ENCODE results near the gene AGAP1.

AGAP1 gene

DNA sequence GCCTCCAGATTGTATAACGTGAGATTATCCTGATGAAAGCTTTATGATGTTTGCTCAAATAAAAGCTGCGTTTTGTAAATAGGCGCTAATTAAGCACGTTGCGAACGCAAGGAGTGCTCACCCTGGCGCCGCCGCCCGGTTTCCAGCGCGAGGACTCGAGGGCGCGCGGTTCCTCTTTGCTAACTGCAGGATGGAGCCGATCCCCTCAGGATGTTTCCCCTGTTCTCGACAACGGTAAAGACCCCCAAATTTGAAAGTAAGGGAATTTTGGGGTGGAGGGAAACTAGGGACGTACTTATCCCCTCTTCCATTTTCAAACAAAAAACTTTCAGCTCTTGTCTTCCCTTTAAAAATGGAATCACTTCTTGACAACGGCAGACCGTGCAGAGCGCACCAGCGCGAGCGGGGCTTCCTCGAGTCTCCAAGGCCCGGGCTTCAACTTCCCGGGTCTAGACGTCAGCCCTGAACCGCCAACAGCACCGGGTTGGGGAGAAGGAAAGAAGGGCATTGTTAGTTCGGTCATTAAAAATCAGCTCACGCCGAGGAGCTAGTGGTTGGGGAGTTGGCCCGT lies 675.4 kb downstream of the AGAP1 start:
- no peaks in the 10 kb centered on the region for H3K9me2 ChIP-seq (replicated peaks; ENCODE audit: control insufficient read depth, low read length)
- no peaks in the 10 kb centered on the region for H3K36me3 ChIP-seq (ENCODE audit: control insufficient read depth, low read length)
- H4K20me1 ChIP-seq (ENCODE audit: control insufficient read depth, insufficient read depth, low read depth, low read length) = no peaks in the 10 kb centered on the region
- no peaks in the 10 kb centered on the region for H3K4me1 ChIP-seq (ENCODE audit: control insufficient read depth, low read length)
- no peaks in the 10 kb centered on the region for H3F3A ChIP-seq (ENCODE audit: control insufficient read depth, insufficient read depth)
- H3K9me3 ChIP-seq (ENCODE audit: control insufficient read depth, insufficient read depth, low read length) = no peaks in the 10 kb centered on the region; the same call in 1 of the 2 replicates
- no peaks in the 10 kb centered on the region for H3K27me3 ChIP-seq (ENCODE audit: control insufficient read depth, low read length)
- H3K4me2 ChIP-seq (ENCODE audit: low read length) = no peak overlapping the region
- H3K27ac ChIP-seq (ENCODE audit: low read depth, low read length) = no peak overlapping the region
- no peaks in the 10 kb centered on the region for H3K79me2 ChIP-seq (ENCODE audit: control insufficient read depth, low read length)
- TF ChIP-seq, protein P1, sequence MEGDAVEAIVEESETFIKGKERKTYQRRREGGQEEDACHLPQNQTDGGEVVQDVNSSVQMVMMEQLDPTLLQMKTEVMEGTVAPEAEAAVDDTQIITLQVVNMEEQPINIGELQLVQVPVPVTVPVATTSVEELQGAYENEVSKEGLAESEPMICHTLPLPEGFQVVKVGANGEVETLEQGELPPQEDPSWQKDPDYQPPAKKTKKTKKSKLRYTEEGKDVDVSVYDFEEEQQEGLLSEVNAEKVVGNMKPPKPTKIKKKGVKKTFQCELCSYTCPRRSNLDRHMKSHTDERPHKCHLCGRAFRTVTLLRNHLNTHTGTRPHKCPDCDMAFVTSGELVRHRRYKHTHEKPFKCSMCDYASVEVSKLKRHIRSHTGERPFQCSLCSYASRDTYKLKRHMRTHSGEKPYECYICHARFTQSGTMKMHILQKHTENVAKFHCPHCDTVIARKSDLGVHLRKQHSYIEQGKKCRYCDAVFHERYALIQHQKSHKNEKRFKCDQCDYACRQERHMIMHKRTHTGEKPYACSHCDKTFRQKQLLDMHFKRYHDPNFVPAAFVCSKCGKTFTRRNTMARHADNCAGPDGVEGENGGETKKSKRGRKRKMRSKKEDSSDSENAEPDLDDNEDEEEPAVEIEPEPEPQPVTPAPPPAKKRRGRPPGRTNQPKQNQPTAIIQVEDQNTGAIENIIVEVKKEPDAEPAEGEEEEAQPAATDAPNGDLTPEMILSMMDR (IDR thresholded peaks at IDR 0.05; ENCODE audit: low read depth, low read length, poor library complexity, severe bottlenecking) = no peak
- no peak for TF ChIP-seq EZH2phosphoT487 (IDR thresholded peaks at IDR 0.05; ENCODE audit: borderline replicate concordance, low read length)
- no peak overlapping the region for H3K4me3 ChIP-seq (ENCODE audit: low read length)

DNA sequence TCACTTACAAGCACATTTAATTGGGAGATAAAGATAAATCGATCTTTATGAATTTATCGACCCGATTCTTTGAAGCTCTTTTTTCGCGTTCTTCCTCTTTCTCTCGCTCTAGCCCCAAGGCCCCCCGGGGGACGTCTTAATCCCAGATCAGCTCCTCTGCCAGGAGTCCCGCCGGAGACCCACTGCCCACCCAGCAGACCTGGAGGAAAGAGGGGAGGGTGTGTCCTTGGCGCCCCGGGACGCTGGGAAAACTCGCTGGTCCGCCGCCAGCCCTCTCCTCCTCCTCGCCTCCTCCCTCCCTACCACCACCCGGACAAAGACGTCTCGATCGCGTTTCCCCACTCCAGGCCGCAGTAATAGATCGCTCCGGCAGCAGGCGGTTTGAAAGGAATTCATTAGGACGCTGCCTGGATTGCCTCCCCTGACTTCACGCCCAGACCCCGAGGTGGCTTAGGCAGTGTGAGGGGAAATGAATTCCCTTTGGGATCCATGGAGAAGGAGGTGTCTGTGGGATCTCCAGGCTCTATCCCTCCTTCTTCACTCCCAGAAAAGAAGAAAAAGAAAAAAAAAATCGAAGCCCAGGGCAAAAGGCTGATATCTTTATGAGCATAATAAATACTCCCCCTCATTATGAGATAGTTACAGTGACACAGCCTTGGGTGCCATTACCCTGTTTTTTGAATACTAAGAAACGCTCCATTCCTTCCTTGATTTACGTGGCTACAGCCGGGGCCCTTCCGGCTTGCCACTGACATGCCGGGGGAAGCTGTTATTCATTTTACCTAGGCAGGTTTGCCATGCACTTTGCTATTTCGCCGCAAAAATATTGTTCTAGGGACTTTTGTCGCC lies 676.1 kb downstream of the AGAP1 start:
- no peaks in the 10 kb centered on the region for H3K79me2 ChIP-seq (ENCODE audit: control insufficient read depth, low read length)
- no peaks in the 10 kb centered on the region for H3K9me2 ChIP-seq (replicated peaks; ENCODE audit: control insufficient read depth, low read length)
- H3K9me3 ChIP-seq (ENCODE audit: control insufficient read depth, insufficient read depth, low read length) = no peaks in the 10 kb centered on the region; the same call in 1 of the 2 replicates
- H3K27me3 ChIP-seq (ENCODE audit: control insufficient read depth, low read length) = no peaks in the 10 kb centered on the region
- H3K4me2 ChIP-seq (ENCODE audit: low read length) = no peak overlapping the region
- TF ChIP-seq, protein P1 (IDR thresholded peaks at IDR 0.05; ENCODE audit: low read depth, low read length, poor library complexity, severe bottlenecking) = no peak
- no peak for TF ChIP-seq EZH2phosphoT487 (IDR thresholded peaks at IDR 0.05; ENCODE audit: borderline replicate concordance, low read length)
- H3K36me3 ChIP-seq (ENCODE audit: control insufficient read depth, low read length) = no peaks in the 10 kb centered on the region
- H3K4me3 ChIP-seq (ENCODE audit: low read length) = no peak overlapping the region
- no peak overlapping the region for H3K27ac ChIP-seq (ENCODE audit: low read depth, low read length)
- H4K20me1 ChIP-seq (ENCODE audit: control insufficient read depth, insufficient read depth, low read depth, low read length) = no peaks in the 10 kb centered on the region
- H3F3A ChIP-seq (ENCODE audit: control insufficient read depth, insufficient read depth) = no peaks in the 10 kb centered on the region
- H3K4me1 ChIP-seq (ENCODE audit: control insufficient read depth, low read length) = no peaks in the 10 kb centered on the region

DNA sequence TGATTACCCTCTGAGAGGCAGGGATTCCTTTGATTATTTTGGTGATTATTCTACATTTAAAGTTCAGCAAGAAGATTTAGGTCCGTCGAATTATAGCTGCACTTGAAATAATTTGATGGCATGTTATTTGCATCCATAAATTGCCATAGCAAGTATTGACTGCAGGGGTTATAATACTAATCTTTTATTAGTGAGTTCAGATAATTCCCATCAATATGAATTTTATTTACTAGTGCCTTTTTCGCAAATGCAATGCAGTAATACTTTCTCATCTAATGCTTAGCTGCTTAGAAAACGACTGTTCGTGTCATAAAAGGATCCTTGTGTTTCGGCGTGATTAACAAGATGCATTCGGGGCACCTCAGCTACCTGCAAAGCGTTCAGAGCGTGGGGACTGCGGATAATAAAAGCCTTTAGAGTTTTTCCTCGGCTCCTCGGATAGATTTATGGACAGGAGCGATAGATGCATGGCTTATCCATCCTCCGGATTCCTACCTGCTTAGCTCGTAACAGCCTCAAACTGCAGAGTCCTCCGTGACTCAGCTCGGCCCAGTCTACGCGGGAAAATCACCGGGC lies 676.8 kb downstream of the AGAP1 start:
- Histone ChIP-seq H3K27ac (ENCODE audit: low read depth, low read length) (no peak overlapping the region), H3K36me3 (ENCODE audit: control insufficient read depth, low read length) (no peaks in the 10 kb centered on the region), H3K27me3 (ENCODE audit: control insufficient read depth, low read length) (no peaks in the 10 kb centered on the region), H3K4me1 (ENCODE audit: control insufficient read depth, low read length) (no peaks in the 10 kb centered on the region), H4K20me1 (ENCODE audit: control insufficient read depth, insufficient read depth, low read depth, low read length) (no peaks in the 10 kb centered on the region), H3K4me3 (ENCODE audit: low read length) (no peak overlapping the region), H3F3A (ENCODE audit: control insufficient read depth, insufficient read depth) (no peaks in the 10 kb centered on the region), H3K79me2 (ENCODE audit: control insufficient read depth, low read length) (no peaks in the 10 kb centered on the region), H3K9me2 (replicated peaks; ENCODE audit: control insufficient read depth, low read length) (no peaks in the 10 kb centered on the region), H3K9me3 (ENCODE audit: control insufficient read depth, insufficient read depth, low read length) (no peaks in the 10 kb centered on the region; the same call in 1 of the 2 replicates), H3K4me2 (ENCODE audit: low read length) (no peak overlapping the region)
- no peak for TF ChIP-seq EZH2phosphoT487 (IDR thresholded peaks at IDR 0.05; ENCODE audit: borderline replicate concordance, low read length)
- TF ChIP-seq, protein P1 (IDR thresholded peaks at IDR 0.05; ENCODE audit: low read depth, low read length, poor library complexity, severe bottlenecking) = no peak

Measured in DOHH2 (cell line).